Breast epithelium (tissue), 3 donors: ENCODE data around the gene ZNF700.
"Not testable (repeated sequence)": the region's sequence is repeated elsewhere in the genome, so short reads cannot be mapped to it uniquely, and the experiment has no call there.

Experiments used
- POLR2A ChIP-seq: fragments of 450-650 bp; IDR thresholded peaks from one replicate; pipeline ENCODE4 v1.6.1; 2016; ENCODE audit warnings: antibody characterized with exemption, mild to moderate bottlenecking, moderate library complexity
- POLR2AphosphoS5 ChIP-seq, 3 donors: sonication (generic); formaldehyde crosslinking; IDR thresholded peaks; one replicate each; pipeline ENCODE4 v1.6.1; 2017; ENCODE audit warnings: antibody characterized with exemption in 3 of 3
- TF ChIP-seq, protein P1 (sequence below), 3 donors: fragments of 450-650 bp; IDR thresholded peaks; one replicate each; pipeline ENCODE4 v1.5.1; 2016 to 2017; ENCODE audit warnings: antibody characterized with exemption in 3 of 3, mild to moderate bottlenecking in 3 of 3, moderate library complexity in 3 of 3

GRCh38 chr19:11938383-11938782 is 13.5 kb downstream of the ZNF700 start:
- TF ChIP-seq, protein P1, sequence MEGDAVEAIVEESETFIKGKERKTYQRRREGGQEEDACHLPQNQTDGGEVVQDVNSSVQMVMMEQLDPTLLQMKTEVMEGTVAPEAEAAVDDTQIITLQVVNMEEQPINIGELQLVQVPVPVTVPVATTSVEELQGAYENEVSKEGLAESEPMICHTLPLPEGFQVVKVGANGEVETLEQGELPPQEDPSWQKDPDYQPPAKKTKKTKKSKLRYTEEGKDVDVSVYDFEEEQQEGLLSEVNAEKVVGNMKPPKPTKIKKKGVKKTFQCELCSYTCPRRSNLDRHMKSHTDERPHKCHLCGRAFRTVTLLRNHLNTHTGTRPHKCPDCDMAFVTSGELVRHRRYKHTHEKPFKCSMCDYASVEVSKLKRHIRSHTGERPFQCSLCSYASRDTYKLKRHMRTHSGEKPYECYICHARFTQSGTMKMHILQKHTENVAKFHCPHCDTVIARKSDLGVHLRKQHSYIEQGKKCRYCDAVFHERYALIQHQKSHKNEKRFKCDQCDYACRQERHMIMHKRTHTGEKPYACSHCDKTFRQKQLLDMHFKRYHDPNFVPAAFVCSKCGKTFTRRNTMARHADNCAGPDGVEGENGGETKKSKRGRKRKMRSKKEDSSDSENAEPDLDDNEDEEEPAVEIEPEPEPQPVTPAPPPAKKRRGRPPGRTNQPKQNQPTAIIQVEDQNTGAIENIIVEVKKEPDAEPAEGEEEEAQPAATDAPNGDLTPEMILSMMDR (IDR thresholded peaks at IDR 0.05) = not testable (repeated sequence)
- not testable (repeated sequence) for TF ChIP-seq POLR2AphosphoS5 (IDR thresholded peaks at IDR 0.05); POLR2A
